Endometrial microvascular endothelial cells (primary cell): Measurements from ENCODE around the gene NLGN2. TPM values are rescaled to one million over a fixed set of nuclear protein-coding genes. Genes with fewer than 3 reads are reported as not detected.

Experiments used
- total RNA-seq: library from RNA; depleted of rRNA; stranded (reverse); fragments of >200 nt; gene quantifications from one replicate; pipeline ENCODE4 v1.2.3, GENCODE V29; 2015; ENCODE audit errors: inconsistent ontology term

The NLGN2 gene
- total RNA-seq, 1 donor from 2014 or later = 3.4 TPM

Other genes starting within 250 kb of the NLGN2 start
- gene ASGR1, start 228.5 kb upstream of the NLGN2 start, total RNA-seq = not detected
- gene DLG4, start 188.0 kb upstream of the NLGN2 start, total RNA-seq = 5.9 TPM
- 357 TPM for gene ACADVL, start 187.9 kb upstream of the NLGN2 start, total RNA-seq
- 31.8 TPM for gene DVL2, start 173.3 kb upstream of the NLGN2 start, total RNA-seq
- gene PHF23, start 168.4 kb upstream of the NLGN2 start, total RNA-seq = 65.3 TPM
- 154 TPM for gene GABARAP, start 165.4 kb upstream of the NLGN2 start, total RNA-seq
- gene CTDNEP1, start 156.1 kb upstream of the NLGN2 start, total RNA-seq = 55.9 TPM
- 46.6 TPM for gene ELP5, start 155.6 kb upstream of the NLGN2 start, total RNA-seq
- gene CLDN7, start 145.4 kb upstream of the NLGN2 start, total RNA-seq = 16.4 TPM
- gene SLC2A4, start 126.1 kb upstream of the NLGN2 start, total RNA-seq = not detected
- not detected for gene YBX2, start 113.2 kb upstream of the NLGN2 start, total RNA-seq
- 666 TPM for gene EIF5A, start 100.2 kb upstream of the NLGN2 start, total RNA-seq
- 39.7 TPM for gene GPS2, start 92.5 kb upstream of the NLGN2 start, total RNA-seq
- gene NEURL4, start 78.5 kb upstream of the NLGN2 start, total RNA-seq = 15.1 TPM
- gene ACAP1, start 71.3 kb upstream of the NLGN2 start, total RNA-seq = not detected
- gene KCTD11, start 55.7 kb upstream of the NLGN2 start, total RNA-seq = 7.8 TPM
- not detected for gene TMEM95, start 52.7 kb upstream of the NLGN2 start, total RNA-seq
- not detected for gene TNK1, start 26.8 kb upstream of the NLGN2 start, total RNA-seq
- 55.8 TPM for gene PLSCR3, start 13.3 kb upstream of the NLGN2 start, total RNA-seq
- 109 TPM for gene TMEM256, start 3.7 kb upstream of the NLGN2 start, total RNA-seq
- not detected for gene SPEM1, start 12.5 kb downstream of the NLGN2 start, total RNA-seq
- not detected for gene SPEM2, start 17.8 kb downstream of the NLGN2 start, total RNA-seq
- gene SPEM3, start 21.0 kb downstream of the NLGN2 start, total RNA-seq = not detected
- gene TMEM102, start 27.6 kb downstream of the NLGN2 start, total RNA-seq = 5.2 TPM
- not detected for gene FGF11, start 31.7 kb downstream of the NLGN2 start, total RNA-seq
- gene CHRNB1, start 37.2 kb downstream of the NLGN2 start, total RNA-seq = 14.1 TPM
- 23.1 TPM for gene ZBTB4, start 71.8 kb downstream of the NLGN2 start, total RNA-seq
- not detected for gene SLC35G6, start 73.6 kb downstream of the NLGN2 start, total RNA-seq
- gene POLR2A, start 76.5 kb downstream of the NLGN2 start, total RNA-seq = 40.6 TPM
- gene TNFSF12, start 141.2 kb downstream of the NLGN2 start, total RNA-seq = 9.5 TPM
- 2.1 TPM for gene TNFSF13, start 150.9 kb downstream of the NLGN2 start, total RNA-seq
- 113 TPM for gene SENP3, start 154.1 kb downstream of the NLGN2 start, total RNA-seq
- 22.9 TPM for gene CD68, start 171.8 kb downstream of the NLGN2 start, total RNA-seq
- 328 TPM for gene MPDU1, start 176.0 kb downstream of the NLGN2 start, total RNA-seq
- gene SOX15, start 182.2 kb downstream of the NLGN2 start, total RNA-seq = not detected
- 29.0 TPM for gene FXR2, start 207.1 kb downstream of the NLGN2 start, total RNA-seq
- gene SAT2, start 220.0 kb downstream of the NLGN2 start, total RNA-seq = 48.7 TPM
- gene SHBG, start 222.3 kb downstream of the NLGN2 start, total RNA-seq = not detected
- not detected for gene ATP1B2, start 243.1 kb downstream of the NLGN2 start, total RNA-seq